BLaER1 treated with 17β-estradiol and CSF1 and Interleukin-3, amounts not matched to agents 10 nM and 100 nM (cell line): ENCODE data around the gene KLC1.

ENCODE experiments used
- H3K27ac ChIP-seq, 11 experiments: shearing (Covaris generic); formaldehyde crosslinking; 2 replicates each; pipeline ENCODE4 v1.8.1; 2022
- H3K27me3 ChIP-seq, 11 experiments: shearing (Covaris generic); formaldehyde crosslinking; 2 replicates each; pipeline ENCODE4 v1.8.1; 2022
- H3K36me3 ChIP-seq, 11 experiments: shearing (Covaris generic); formaldehyde crosslinking; 2 replicates each; pipeline ENCODE4 v1.8.1; 2022
- H3K4me1 ChIP-seq, 10 experiments: shearing (Covaris generic); formaldehyde crosslinking; 2 replicates each; pipeline ENCODE4 v1.8.1; 2022
- H3K4me2 ChIP-seq, 11 experiments: shearing (Covaris generic); formaldehyde crosslinking; 2 replicates each; pipeline ENCODE4 v1.8.1; 2022
- H3K4me3 ChIP-seq, 10 experiments: shearing (Covaris generic); formaldehyde crosslinking; 2 replicates each; pipeline ENCODE4 v1.8.1; 2022
- H3K9ac ChIP-seq, 11 experiments: shearing (Covaris generic); formaldehyde crosslinking; 2 replicates each; pipeline ENCODE4 v1.8.1; 2022
- H3K9me3 ChIP-seq, 11 experiments: shearing (Covaris generic); formaldehyde crosslinking; replicated peaks in 1 of 11; 2 replicates each; pipeline ENCODE4 v1.8.1; 2022
- H4K20me1 ChIP-seq, 11 experiments: shearing (Covaris generic); formaldehyde crosslinking; 2 replicates each; pipeline ENCODE4 v1.8.1; 2022
- Cebpa-rat ChIP-seq, 11 experiments: shearing (Covaris generic); IDR thresholded peaks; 2 replicates each; pipeline ENCODE4 v1.8.1; 2022

KLC1 gene

GRCh38 chr14:103675957-103676356, 46.9 kb downstream of the KLC1 start:
- no peak for TF ChIP-seq Cebpa-rat (IDR thresholded peaks at IDR 0.05)
- Histone ChIP-seq H3K4me3 (no peak overlapping the region), H3K4me1 (peaks cover 0 to 22% (median 11%) of the 10 kb centered on the region in 10 experiments; a peak in 14 of 20 replicates), H3K4me2 (no peak overlapping the region), H3K27me3 (no peaks in the 10 kb centered on the region), H3K27ac (no peak overlapping the region), H3K9me3 (no peaks in the 10 kb centered on the region), H4K20me1 (peaks cover 0 to 79% (median 22%) of the 10 kb centered on the region in 11 experiments; a peak in 15 of 22 replicates), H3K36me3 (peaks cover 96 to 100% (median 99%) of the 10 kb centered on the region in 11 experiments), H3K9ac (no peak overlapping the region)

GRCh38 chr14:103676881-103677675, 48.1 kb downstream of the KLC1 start:
- Histone ChIP-seq H3K9me3 (no peaks in the 10 kb centered on the region), H3K4me3 (no peak overlapping the region), H3K4me2 (no peak overlapping the region), H3K27me3 (no peaks in the 10 kb centered on the region), H3K4me1 (peaks cover 0 to 24% (median 12%) of the 10 kb centered on the region in 10 experiments; a peak in 14 of 20 replicates), H4K20me1 (peaks cover 0 to 77% (median 18%) of the 10 kb centered on the region in 11 experiments; a peak in 14 of 22 replicates), H3K9ac (no peak overlapping the region), H3K27ac (no peak overlapping the region), H3K36me3 (peaks cover 96 to 100% (median 99%) of the 10 kb centered on the region in 11 experiments)
- no peak for TF ChIP-seq Cebpa-rat (IDR thresholded peaks at IDR 0.05)

GRCh38 chr14:103679351-103679750, 50.3 kb downstream of the KLC1 start:
- Histone ChIP-seq H3K4me3 (no peak overlapping the region), H3K27ac (no peak overlapping the region; a peak in 2 of 22 replicates), H4K20me1 (peaks cover 2 to 83% (median 31%) of the 10 kb centered on the region in 11 experiments; a peak in 18 of 22 replicates), H3K9ac (0 out of 22 replicates have a peak overlapping the region, but pooled peaks of 1 of the 11 experiments have one; percentile 3), H3K4me1 (peaks cover 0 to 24% (median 12%) of the 10 kb centered on the region in 10 experiments; a peak in 14 of 20 replicates), H3K9me3 (no peaks in the 10 kb centered on the region), H3K4me2 (peak overlapping the region in 3 of 11 experiments; percentile 16 to 49 (median 22); a peak in 4 of 22 replicates), H3K36me3 (peaks cover 96 to 100% (median 99%) of the 10 kb centered on the region in 11 experiments), H3K27me3 (no peaks in the 10 kb centered on the region)
- TF ChIP-seq Cebpa-rat (IDR thresholded peaks at IDR 0.05) = no peak

- Histone ChIP-seq H3K4me3 (no peak overlapping the region), H3K36me3 (peaks cover 96 to 100% (median 99%) of the 10 kb centered on the region in 11 experiments), H3K9ac (peak overlapping the region in 2 of 11 experiments; percentile 4 to 5; a peak in 1 of 22 replicates), H3K4me1 (peaks cover 0 to 24% (median 12%) of the 10 kb centered on the region in 10 experiments; a peak in 14 of 20 replicates), H3K9me3 (no peaks in the 10 kb centered on the region), H3K4me2 (no peak overlapping the region), H4K20me1 (peaks cover 13 to 89% (median 43%) of the 10 kb centered on the region in 11 experiments; a peak in 19 of 22 replicates), H3K27me3 (no peaks in the 10 kb centered on the region), H3K27ac (no peak overlapping the region)
- TF ChIP-seq Cebpa-rat (IDR thresholded peaks at IDR 0.05) = no peak
Observed at GRCh38 chr14:103680491-103681231, 51.6 kb downstream of the KLC1 start.

- Histone ChIP-seq H4K20me1 (peaks cover 19 to 97% (median 56%) of the 10 kb centered on the region in 11 experiments; a peak in 20 of 22 replicates), H3K9ac (no peak overlapping the region), H3K27me3 (no peaks in the 10 kb centered on the region), H3K36me3 (peaks cover 96 to 100% (median 98%) of the 10 kb centered on the region in 11 experiments), H3K9me3 (no peaks in the 10 kb centered on the region), H3K4me1 (peaks cover 0 to 24% (median 12%) of the 10 kb centered on the region in 10 experiments; a peak in 14 of 20 replicates), H3K4me3 (no peak overlapping the region), H3K27ac (no peak overlapping the region), H3K4me2 (no peak overlapping the region)
- TF ChIP-seq Cebpa-rat (IDR thresholded peaks at IDR 0.05) = no peak
Observed at GRCh38 chr14:103683139-103683538, 54.1 kb downstream of the KLC1 start.

GRCh38 chr14:103684471-103684870, 55.5 kb downstream of the KLC1 start:
- Histone ChIP-seq H3K9me3 (no peaks in the 10 kb centered on the region), H3K36me3 (peaks cover 92 to 100% (median 99%) of the 10 kb centered on the region in 11 experiments), H3K4me3 (no peak overlapping the region), H4K20me1 (peaks cover 20 to 98% (median 60%) of the 10 kb centered on the region in 11 experiments; a peak in 20 of 22 replicates), H3K27ac (no peak overlapping the region), H3K4me1 (peaks cover 4 to 21% (median 7%) of the 10 kb centered on the region in 10 experiments; a peak in 16 of 20 replicates), H3K4me2 (no peak overlapping the region), H3K27me3 (no peaks in the 10 kb centered on the region), H3K9ac (no peak overlapping the region)
- no peak for TF ChIP-seq Cebpa-rat (IDR thresholded peaks at IDR 0.05)

GRCh38 chr14:103684871-103685270, 55.9 kb downstream of the KLC1 start:
- Histone ChIP-seq H3K9me3 (no peaks in the 10 kb centered on the region), H3K36me3 (peaks cover 88 to 100% (median 98%) of the 10 kb centered on the region in 11 experiments), H3K9ac (no peak overlapping the region), H3K4me2 (no peak overlapping the region), H4K20me1 (peaks cover 24 to 98% (median 64%) of the 10 kb centered on the region in 11 experiments; a peak in 20 of 22 replicates), H3K27me3 (no peaks in the 10 kb centered on the region), H3K4me1 (peaks cover under 1 to 24% (median 11%) of the 10 kb centered on the region in 10 experiments; a peak in 19 of 20 replicates), H3K27ac (no peak overlapping the region), H3K4me3 (no peak overlapping the region)
- TF ChIP-seq Cebpa-rat (IDR thresholded peaks at IDR 0.05) = no peak

- Histone ChIP-seq H3K36me3 (peaks cover 84 to 100% (median 98%) of the 10 kb centered on the region in 11 experiments), H3K4me1 (peaks cover 4 to 29% (median 17%) of the 10 kb centered on the region in 10 experiments; a peak in 18 of 20 replicates), H3K4me2 (no peak overlapping the region), H3K27ac (no peak overlapping the region), H3K4me3 (no peak overlapping the region), H4K20me1 (peaks cover 30 to 98% (median 69%) of the 10 kb centered on the region in 11 experiments; a peak in 20 of 22 replicates), H3K27me3 (no peaks in the 10 kb centered on the region), H3K9ac (no peak overlapping the region), H3K9me3 (no peaks in the 10 kb centered on the region)
- no peak for TF ChIP-seq Cebpa-rat (IDR thresholded peaks at IDR 0.05)
Observed at GRCh38 chr14:103685276-103686211, 56.5 kb downstream of the KLC1 start.
